GM10266 (cell line): ENCODE results near the gene CDK10.
A peak's percentile ranks its signal among the peaks of the same experiment; 100 is the strongest.
"Not testable (repeated sequence)": the region's sequence is repeated elsewhere in the genome, so short reads cannot be mapped to it uniquely, and the experiment has no call there.

Source experiments
- DNase-seq: peaks from one replicate; pipeline ENCODE4 v3.0.0; 2012; ENCODE audit errors: extremely low spot score
- TF ChIP-seq, protein P1 (sequence below): IDR thresholded peaks from 2 replicates; pipeline ENCODE4 v1.5.1; 2012; ENCODE audit warnings: mild to moderate bottlenecking, low read depth; ENCODE audit not compliant: control insufficient read depth, insufficient read depth; ENCODE audit errors: missing control alignments

Gene CDK10

DNA sequence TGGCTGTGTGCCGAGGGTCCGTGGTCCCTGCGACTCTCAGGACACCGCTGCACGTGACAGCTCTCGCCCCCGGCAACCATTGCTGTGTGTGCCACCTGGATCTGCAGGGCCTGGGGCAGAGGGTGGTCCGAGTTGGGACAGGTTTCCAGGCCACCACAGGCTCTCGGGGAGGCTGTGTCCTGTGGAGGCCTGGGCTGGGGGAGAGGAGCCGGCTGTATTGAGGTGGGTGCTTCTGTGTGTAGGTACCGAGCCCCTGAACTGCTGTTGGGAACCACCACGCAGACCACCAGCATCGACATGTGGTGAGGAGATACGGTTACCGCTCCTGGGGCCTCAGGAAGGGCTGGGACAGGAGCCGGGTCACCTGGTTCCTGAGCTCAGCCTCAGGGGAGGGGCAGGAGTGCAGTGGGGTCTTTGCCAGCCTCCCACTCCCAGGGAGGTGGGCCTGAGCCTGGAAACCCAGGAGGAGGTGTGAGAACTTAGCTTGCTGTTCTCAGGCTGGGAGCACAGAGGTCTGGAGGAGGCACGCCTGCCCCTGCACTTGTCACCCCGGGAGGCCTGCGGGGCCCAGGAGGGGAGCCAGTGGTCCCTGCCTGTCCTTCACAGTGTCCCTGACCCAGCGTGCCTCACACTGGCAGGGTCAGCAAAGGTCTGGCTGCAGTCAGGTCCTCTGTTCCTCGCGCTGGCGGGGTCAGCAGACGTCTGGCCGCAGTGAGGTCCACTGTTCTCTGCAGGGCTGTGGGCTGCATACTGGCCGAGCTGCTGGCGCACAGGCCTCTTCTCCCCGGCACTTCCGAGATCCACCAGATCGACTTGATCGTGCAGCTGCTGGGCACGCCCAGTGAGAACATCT lies 7.7 kb downstream of the CDK10 start:
- peak; percentile 20 for DNase-seq
- TF ChIP-seq, protein P1, sequence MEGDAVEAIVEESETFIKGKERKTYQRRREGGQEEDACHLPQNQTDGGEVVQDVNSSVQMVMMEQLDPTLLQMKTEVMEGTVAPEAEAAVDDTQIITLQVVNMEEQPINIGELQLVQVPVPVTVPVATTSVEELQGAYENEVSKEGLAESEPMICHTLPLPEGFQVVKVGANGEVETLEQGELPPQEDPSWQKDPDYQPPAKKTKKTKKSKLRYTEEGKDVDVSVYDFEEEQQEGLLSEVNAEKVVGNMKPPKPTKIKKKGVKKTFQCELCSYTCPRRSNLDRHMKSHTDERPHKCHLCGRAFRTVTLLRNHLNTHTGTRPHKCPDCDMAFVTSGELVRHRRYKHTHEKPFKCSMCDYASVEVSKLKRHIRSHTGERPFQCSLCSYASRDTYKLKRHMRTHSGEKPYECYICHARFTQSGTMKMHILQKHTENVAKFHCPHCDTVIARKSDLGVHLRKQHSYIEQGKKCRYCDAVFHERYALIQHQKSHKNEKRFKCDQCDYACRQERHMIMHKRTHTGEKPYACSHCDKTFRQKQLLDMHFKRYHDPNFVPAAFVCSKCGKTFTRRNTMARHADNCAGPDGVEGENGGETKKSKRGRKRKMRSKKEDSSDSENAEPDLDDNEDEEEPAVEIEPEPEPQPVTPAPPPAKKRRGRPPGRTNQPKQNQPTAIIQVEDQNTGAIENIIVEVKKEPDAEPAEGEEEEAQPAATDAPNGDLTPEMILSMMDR: no peak

GRCh38 chr16:89694784-89695085 lies 8.2 kb downstream of the CDK10 start:
- DNase-seq: not testable (repeated sequence)

DNA sequence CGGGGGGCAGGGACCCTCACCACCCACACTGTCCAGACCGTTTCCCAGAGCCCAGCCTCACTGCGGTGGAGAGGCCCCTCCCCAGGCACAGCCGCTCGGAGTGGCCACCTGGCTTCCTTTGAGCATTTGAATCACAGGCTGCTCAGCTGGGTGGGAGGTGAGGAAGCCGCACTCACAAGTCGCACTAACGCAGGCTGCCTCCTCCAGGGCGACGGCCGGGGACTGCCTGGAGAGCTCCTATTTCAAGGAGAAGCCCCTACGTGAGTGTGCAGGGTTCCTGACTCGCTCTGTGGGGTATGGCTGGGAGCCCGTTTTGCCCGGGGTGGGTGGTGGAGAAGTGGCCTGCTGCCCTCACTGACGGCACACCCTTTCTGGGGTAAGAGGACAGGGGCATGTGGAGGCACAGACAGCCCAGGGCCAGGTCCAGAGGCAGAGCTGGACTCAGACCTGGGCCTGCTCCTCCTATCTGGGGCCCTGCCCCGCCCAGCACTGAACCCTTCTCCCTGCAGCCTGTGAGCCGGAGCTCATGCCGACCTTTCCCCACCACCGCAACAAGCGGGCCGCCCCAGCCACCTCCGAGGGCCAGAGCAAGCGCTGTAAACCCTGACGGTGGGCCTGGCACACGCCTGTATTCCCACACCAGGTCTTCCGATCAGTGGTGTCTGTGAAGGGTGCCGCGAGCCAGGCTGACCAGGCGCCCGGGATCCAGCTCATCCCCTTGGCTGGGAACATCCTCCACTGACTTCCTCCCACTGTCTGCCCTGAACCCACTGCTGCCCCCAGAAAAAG lies 8.8 kb downstream of the CDK10 start:
- TF ChIP-seq, protein P1: no peak
- no peak for DNase-seq

DNA sequence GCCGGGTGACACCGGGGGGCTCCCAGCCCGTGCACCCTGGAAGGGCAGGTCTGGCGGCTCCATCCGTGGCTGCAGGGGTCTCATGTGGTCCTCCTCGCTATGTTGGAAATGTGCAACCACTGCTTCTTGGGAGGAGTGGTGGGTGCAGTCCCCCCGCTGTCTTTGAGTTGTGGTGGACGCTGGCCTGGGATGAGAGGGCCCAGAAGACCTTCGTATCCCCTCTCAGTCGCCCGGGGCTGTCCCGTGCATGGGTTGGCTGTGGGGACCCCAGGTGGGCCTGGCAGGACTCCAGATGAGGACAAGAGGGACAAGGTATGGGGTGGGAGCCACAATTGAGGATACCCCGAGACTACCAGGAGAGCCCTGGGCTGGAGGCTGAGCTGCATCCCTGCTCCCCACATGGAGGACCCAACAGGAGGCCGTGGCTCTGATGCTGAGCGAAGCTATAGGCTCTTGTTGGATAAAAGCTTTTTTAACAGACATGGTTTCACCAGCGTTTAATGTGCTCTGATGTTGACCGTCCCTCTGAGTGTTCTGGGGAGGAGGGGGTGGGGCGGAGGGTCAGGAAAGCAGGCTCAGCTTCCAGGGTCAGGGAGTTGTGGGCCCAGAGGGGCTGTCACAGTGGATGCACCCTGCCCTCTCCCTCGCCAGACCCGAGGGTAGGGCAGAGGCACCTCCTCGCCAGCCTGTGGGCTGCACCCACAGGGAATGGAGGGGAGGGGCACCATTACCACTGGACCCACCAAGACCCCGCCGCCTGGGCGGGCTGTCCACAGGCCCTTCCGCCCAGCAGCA lies 9.6 kb downstream of the CDK10 start:
- no peak for DNase-seq
- TF ChIP-seq, protein P1: no peak

DNA sequence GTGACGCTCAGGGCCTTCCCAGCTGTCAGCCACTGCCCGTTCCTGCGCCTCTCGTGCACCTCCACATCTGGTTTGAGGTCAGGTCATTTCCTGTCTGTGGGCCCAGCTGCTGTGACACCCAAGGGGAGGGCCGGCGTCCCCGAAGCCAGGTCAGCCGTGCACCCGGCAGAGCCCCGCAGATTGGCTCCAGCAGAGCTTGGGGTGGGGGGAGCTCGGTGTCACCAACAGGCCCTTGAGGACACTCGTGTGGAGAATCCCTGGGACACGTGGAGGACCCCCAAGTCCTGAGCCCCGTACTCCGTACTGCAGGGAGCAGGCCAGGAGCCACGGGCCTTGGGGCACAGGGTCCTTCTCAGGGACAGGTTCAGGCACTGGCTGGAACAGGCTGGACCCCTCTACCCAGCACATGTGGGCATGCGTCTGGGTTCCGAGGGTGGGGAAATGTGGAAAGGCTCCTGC lies 10.2 kb downstream of the CDK10 start:
- TF ChIP-seq, protein P1: no peak
- peak; percentile 79 for DNase-seq

DNA sequence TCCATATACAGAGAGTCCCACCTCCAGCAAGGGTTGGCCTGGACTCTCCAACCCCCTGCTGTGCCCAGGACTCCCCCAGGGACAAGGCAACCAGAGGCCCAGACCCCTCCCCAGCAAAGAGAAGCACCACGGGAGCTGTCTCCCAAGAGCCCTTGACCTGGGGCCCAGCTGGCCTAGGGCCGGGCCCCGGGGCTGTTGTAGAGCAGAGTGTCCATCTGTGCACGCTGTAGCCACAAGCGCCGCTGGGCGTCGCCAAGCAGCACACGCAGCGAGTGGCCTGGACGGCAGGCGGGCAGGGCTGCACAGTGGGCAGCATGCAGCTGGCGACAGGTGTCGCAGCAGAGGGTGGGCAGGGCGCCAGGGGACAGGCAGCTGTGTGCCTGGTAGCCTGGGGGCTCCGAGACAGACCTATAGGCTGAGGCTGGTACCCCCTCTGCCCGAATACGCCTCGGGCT lies 10.7 kb downstream of the CDK10 start:
- no peak for DNase-seq
- TF ChIP-seq, protein P1: no peak

GRCh38 chr16:89697616-89698331 lies 11.3 kb downstream of the CDK10 start:
- no peak for DNase-seq

DNA sequence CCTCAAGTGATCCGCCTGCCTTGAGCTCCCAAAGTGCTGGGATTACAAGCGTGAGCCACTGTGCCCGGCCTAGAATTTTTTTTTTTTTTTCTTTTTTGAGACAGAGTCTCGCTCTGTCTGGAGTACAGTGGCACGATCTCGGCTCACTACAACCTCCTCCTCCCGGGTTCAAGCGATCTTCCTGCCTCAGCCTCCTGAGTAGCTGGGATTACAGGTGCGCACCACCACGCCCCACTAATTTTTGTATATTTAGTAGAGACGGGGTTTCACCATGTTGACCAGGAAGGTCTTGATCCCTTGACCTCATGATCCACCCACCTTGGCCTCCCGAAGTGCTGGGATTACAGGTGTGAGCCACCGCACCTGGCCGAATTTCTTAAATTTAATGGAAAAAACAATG lies 12.2 kb downstream of the CDK10 start:
- not testable (repeated sequence) for DNase-seq

More at GRCh38 chr16:89697616-89698331, 11.3 kb downstream of the CDK10 start:
- TF ChIP-seq, protein P1: no peak

GRCh38 chr16:89699629-89700099 lies 13.2 kb downstream of the CDK10 start:
- DNase-seq: not testable (repeated sequence)
